Activated B cell treated with CpG ODN at 0.5 μM for 24 hours (primary cell): ENCODE results near the gene PTPN6. TPM values are rescaled to one million over a fixed set of nuclear protein-coding genes. Genes with fewer than 3 reads are reported as not detected.

ENCODE experiments used
- ATAC-seq: fragments of 200-7000 bp; cut with Tn5 transposase; one replicate; pipeline ENCODE4 v1.10.0; 2021; ENCODE audit warnings: low read depth, mild to moderate bottlenecking, moderate library complexity
- CTCF ChIA-PET: fragments of 350-600 bp; sonication (Branson Sonifier 250); formaldehyde crosslinking; loops from one replicate; lab custom pipeline; 2021; ENCODE audit warnings: antibody characterized with exemption; lab: Charles Lee
- POLR2A ChIA-PET: fragments of 350-600 bp; sonication (Branson Sonifier 250); formaldehyde crosslinking; loops from one replicate; lab custom pipeline; 2021; ENCODE audit warnings: antibody characterized with exemption; lab: Charles Lee
- DNase-seq: peaks from one replicate; pipeline ENCODE4 v3.0.0; 2022
- H3K27ac Mint-ChIP-seq: one replicate; pipeline ENCODE4 v1.8.0; 2020; ENCODE audit warnings: mixed read lengths
- H3K27me3 Mint-ChIP-seq: one replicate; pipeline ENCODE4 v1.8.0; 2021; ENCODE audit warnings: mixed read lengths
- H3K36me3 Mint-ChIP-seq: one replicate; pipeline ENCODE4 v1.8.0; 2021; ENCODE audit warnings: low read depth, mixed read lengths
- H3K4me1 Mint-ChIP-seq: one replicate; pipeline ENCODE4 v1.8.0; 2021; ENCODE audit warnings: mixed read lengths
- H3K4me3 Mint-ChIP-seq: one replicate; pipeline ENCODE4 v1.8.0; 2020; ENCODE audit warnings: mild to moderate bottlenecking, mixed read lengths
- H3K9me3 Mint-ChIP-seq: one replicate; pipeline ENCODE4 v1.8.0; 2020; ENCODE audit warnings: mixed read lengths
- intact Hi-C: fragments of 100-400 bp; cut with micrococcal nuclease; formaldehyde crosslinking; loops from one replicate; pipeline ENCODE4 v1.15.1; 2024
- total RNA-seq: library from RNA; stranded (reverse); gene quantifications from 2 replicates; pipeline ENCODE4 v1.2.3, GENCODE V29; 2022
- TF ChIP-seq, protein P1 (sequence below): fragments of 200-600 bp; IDR thresholded peaks from one replicate; pipeline ENCODE4 v1.8.0; 2022; ENCODE audit warnings: antibody characterized with exemption, mild to moderate bottlenecking

Gene PTPN6
- total RNA-seq, 1 donor from 2014 or later, result 393 TPM

DNA sequence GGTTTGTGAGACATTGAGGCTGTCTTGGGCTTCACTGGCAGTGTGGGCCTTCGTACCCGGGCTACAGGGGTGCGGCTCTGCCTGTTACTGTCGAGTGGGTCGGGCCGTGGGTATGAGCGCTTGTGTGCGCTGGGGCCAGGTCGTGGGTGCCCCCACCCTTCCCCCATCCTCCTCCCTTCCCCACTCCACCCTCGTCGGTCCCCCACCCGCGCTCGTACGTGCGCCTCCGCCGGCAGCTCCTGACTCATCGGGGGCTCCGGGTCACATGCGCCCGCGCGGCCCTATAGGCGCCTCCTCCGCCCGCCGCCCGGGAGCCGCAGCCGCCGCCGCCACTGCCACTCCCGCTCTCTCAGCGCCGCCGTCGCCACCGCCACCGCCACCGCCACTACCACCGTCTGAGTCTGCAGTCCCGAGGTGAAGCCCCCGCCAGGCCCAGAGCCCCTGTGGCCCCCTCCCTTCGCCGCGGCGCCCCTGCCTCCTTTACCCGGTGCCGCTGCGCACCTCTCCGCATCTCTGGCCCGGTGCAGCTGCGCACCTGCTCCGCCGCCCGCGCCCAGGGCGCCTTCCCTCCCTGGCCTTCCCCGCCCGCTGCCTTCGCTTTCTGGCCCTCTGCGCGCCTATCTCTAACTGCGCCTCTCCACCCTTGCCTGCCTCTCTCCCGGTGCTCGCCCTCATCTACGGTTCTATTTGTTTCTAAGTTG is 36.8 kb upstream of the PTPN6 start, which contains the start of gene ENO2:
Gene ENO2, plus strand, starts transcription at position 335 of the 701 bp plus-strand sequence. CDS start 1,253 bp downstream, outside the sequence.
- ChIA-PET CTCF (interaction anchor here (0.9 to 1.3 kb wide), 3 partner anchors 9 to 45 kb away, joined by 3 to 5 read pairs (median 3); no protein-coding TSS in a partner anchor), POLR2A (interaction anchor here (0.5 to 2.4 kb wide), 16 partner anchors 9 to 1022 kb away, joined by 3 to 13 read pairs (median 4); partner anchors contain the start of genes ATN1, C12orf57, LRRC23 and RNU7-1)
- DNase-seq, result peak; percentile 71
- Mint-ChIP-seq H3K27ac (peak within 1 kb of the TSS; percentile 61), H3K27me3 (peaks cover 2% of the 10 kb centered on the region), H3K4me1 (peaks cover 30% of the 10 kb centered on the region), H3K9me3 (no peaks in the 10 kb centered on the region), H3K36me3 (peaks cover 13% of the 10 kb centered on the region), H3K4me3 (peak within 1 kb of the TSS; percentile 90)
- TF ChIP-seq, protein P1, sequence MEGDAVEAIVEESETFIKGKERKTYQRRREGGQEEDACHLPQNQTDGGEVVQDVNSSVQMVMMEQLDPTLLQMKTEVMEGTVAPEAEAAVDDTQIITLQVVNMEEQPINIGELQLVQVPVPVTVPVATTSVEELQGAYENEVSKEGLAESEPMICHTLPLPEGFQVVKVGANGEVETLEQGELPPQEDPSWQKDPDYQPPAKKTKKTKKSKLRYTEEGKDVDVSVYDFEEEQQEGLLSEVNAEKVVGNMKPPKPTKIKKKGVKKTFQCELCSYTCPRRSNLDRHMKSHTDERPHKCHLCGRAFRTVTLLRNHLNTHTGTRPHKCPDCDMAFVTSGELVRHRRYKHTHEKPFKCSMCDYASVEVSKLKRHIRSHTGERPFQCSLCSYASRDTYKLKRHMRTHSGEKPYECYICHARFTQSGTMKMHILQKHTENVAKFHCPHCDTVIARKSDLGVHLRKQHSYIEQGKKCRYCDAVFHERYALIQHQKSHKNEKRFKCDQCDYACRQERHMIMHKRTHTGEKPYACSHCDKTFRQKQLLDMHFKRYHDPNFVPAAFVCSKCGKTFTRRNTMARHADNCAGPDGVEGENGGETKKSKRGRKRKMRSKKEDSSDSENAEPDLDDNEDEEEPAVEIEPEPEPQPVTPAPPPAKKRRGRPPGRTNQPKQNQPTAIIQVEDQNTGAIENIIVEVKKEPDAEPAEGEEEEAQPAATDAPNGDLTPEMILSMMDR, result no peak
- peak; percentile 93 for ATAC-seq
- intact Hi-C loops, result loop anchor here (1.0 kb wide), 3 partner anchors 10 to 41 kb away; partner anchors contain the start of genes LRRC23 and SPSB2

DNA sequence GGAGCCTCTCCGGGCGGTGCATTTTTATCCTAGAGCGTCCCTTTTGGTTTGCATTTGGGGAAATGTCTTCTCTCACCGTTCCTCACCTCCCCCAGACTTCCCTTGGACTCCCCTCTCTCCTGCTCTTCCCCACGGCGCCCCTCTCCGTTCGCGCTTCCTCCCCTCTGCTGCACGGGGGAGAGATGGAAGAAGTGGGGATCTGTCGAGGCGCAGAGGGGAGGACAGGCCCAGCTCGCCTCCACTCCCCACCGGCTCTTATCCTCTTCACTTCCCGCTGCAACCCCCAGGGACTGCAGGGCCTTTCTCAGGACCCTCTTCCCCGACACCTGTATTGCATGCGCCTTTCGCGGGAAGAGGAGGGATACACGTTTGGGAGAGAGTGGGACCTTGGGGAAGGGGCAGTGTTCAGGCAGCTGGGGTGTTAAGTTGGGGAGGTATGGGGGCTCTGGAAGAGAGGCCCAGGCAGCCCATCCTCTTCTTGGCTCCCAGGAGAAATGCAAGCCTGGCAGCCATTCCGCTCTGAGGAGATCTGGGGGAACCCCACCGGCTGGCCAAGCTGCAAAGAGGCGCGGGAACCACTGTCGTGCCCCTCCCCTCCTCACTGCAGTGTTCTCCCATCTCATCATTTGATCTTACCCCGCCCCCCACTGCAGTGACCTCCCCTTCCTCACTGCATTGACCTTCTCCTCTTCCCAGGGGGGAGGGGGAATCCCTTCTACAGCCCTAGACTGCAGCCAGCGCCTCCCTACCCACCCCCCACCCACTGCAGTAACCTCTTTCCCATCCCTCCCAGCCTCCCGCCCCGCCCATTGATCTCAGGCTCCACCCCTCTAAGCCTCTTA is 36.0 kb upstream of the PTPN6 start:
- no peak for DNase-seq
- TF ChIP-seq, protein P1, result no peak
- H3K9me3 Mint-ChIP-seq, result no peaks in the 10 kb centered on the region
- peaks cover 19% of the 10 kb centered on the region for H3K36me3 Mint-ChIP-seq
- peak overlapping the region; percentile 90 for H3K4me3 Mint-ChIP-seq
- ATAC-seq, result peak; percentile 4
- H3K4me1 Mint-ChIP-seq, result peaks cover 34% of the 10 kb centered on the region
- intact Hi-C loops, result loop anchor here (1.0 kb wide), 3 partner anchors 9 to 42 kb away; partner anchors contain the start of genes LRRC23 and SPSB2
- peaks cover 2% of the 10 kb centered on the region for H3K27me3 Mint-ChIP-seq
- ChIA-PET CTCF (interaction anchor here (1.3 to 1.8 kb wide), 2 partner anchors 10 kb away, joined by 3 to 5 read pairs; no protein-coding TSS in a partner anchor), POLR2A (interaction anchor here (0.6 to 3.1 kb wide), 9 partner anchors 9 to 229 kb away, joined by 4 to 13 read pairs (median 7); partner anchors contain the start of genes ATN1, C12orf57, LRRC23 and RNU7-1)
- peak overlapping the region; percentile 50 for H3K27ac Mint-ChIP-seq

GRCh38 chr12:6915789-6916285 is 35.3 kb upstream of the PTPN6 start:
- ChIA-PET POLR2A (interaction anchor here (2.0 to 3.1 kb wide), 4 partner anchors 11 to 43 kb away, joined by 7 to 13 read pairs (median 9); partner anchors contain the start of genes C12orf57, LRRC23, RNU7-1 and SPSB2), CTCF (interaction anchor here (1.8 kb wide), 1 partner anchor 9 kb away, joined by 5 read pairs; no protein-coding TSS in a partner anchor)
- TF ChIP-seq, protein P1, result no peak
- H3K4me1 Mint-ChIP-seq, result peaks cover 34% of the 10 kb centered on the region
- H3K27ac Mint-ChIP-seq, result no peak overlapping the region
- DNase-seq (no peak), ATAC-seq (no peak)
- H3K36me3 Mint-ChIP-seq, result peaks cover 19% of the 10 kb centered on the region
- peaks cover 2% of the 10 kb centered on the region for H3K27me3 Mint-ChIP-seq
- H3K9me3 Mint-ChIP-seq, result no peaks in the 10 kb centered on the region
- intact Hi-C loops, result no loop called here
- H3K4me3 Mint-ChIP-seq, result peak overlapping the region; percentile 60

DNA sequence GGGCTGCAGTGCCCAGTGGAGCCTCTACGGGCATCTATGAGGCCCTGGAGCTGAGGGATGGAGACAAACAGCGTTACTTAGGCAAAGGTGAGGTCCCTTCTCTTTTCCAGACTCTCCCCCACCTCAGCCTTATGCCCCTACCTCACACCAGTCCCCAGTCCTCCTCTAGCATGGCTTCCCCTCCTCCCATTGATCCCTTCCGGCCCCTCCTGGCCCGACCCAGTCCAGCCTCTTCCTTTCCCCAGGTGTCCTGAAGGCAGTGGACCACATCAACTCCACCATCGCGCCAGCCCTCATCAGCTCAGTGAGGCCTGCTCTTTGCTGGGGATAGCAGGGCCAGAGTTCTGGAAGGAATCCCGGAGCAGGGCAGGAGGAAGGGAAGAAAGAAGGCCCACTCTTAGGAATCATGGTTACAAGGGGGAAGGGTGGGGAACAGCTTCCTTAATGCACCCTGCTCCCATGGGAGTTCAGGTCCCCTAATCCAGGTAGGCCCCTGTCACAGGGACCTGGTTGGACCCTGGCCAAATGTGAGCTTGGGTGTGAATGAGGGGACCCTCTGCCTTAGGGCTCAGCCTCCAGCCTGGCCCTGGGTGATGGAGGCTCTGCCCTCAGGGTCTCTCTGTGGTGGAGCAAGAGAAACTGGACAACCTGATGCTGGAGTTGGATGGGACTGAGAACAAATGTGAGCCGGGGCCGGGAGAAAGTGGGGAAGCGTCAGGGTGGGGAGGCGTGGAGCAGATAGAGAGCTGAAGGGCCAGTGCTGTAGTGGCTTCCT is 34.5 kb upstream of the PTPN6 start:
- TF ChIP-seq, protein P1, result no peak
- DNase-seq (no peak), ATAC-seq (no peak)
- CTCF ChIA-PET, result interaction anchor here (1.8 kb wide), 1 partner anchor 9 kb away, joined by 5 read pairs; no protein-coding TSS in a partner anchor
- H3K27me3 Mint-ChIP-seq, result peaks cover 2% of the 10 kb centered on the region
- no peaks in the 10 kb centered on the region for H3K9me3 Mint-ChIP-seq
- H3K4me1 Mint-ChIP-seq, result peaks cover 40% of the 10 kb centered on the region
- H3K27ac Mint-ChIP-seq, result peak overlapping the region; percentile 46
- intact Hi-C loops, result no loop called here
- POLR2A ChIA-PET, result interaction anchor here (0.7 to 3.1 kb wide), 5 partner anchors 20 to 96 kb away, joined by 3 to 15 read pairs (median 9); partner anchors contain the start of genes C12orf57, RNU7-1 and SPSB2
- H3K36me3 Mint-ChIP-seq, result peaks cover 19% of the 10 kb centered on the region
- no peak overlapping the region for H3K4me3 Mint-ChIP-seq
